ENCODE data around the gene DUSP1. TPM values are rescaled to one million over a fixed set of nuclear protein-coding genes. Genes with fewer than 3 reads are reported as not detected.

The DUSP1 gene
- total RNA-seq, 1 donor from 2014 or later: 91.7 TPM

DNA sequence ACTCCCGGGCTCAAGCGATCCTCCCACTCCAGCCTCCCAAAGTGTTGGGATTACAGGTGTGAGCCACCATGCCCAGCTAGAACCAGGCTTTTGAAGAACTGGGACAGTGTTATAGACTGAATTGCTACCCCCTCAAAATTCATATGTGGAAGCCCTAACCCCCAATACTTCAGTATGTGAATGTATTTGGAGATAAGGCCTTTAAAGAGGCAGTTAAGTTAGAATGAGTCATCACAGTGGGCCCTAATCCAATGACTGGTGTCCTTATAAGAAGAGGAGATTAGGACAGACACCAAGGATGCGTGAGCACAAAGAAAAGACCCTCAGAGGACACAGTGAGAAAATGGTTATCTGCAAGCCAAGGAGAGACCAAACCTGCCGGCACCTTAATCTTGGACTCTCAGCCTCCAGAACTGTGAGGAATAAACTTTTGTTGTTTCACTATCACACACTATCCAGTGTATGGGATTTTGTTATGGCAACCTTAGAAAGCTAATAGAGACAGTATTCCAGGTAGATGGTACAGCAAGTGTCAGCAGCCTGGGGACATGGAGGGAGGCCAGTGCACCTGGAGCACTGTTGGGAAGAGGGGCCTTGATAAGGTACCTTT is 31.7 kb upstream of the DUSP1 start:
- DNase-seq: no peak
- H3K4me1 Mint-ChIP-seq (ENCODE audit: low read depth, unreplicated experiment): peaks cover 2% of the 10 kb centered on the region
- no peaks in the 10 kb centered on the region for H3K36me3 Mint-ChIP-seq (ENCODE audit: unreplicated experiment)
- H3K4me3 Mint-ChIP-seq (ENCODE audit: unreplicated experiment): no peak overlapping the region
- H3K27me3 Mint-ChIP-seq (ENCODE audit: unreplicated experiment): peaks cover 4% of the 10 kb centered on the region
- no peak overlapping the region for H3K27ac Mint-ChIP-seq (ENCODE audit: unreplicated experiment)
- no peak for TF ChIP-seq CTCF (IDR thresholded peaks at IDR 0.05; ENCODE audit: partially characterized antibody, unreplicated experiment)
- H3K9me3 Mint-ChIP-seq (ENCODE audit: unreplicated experiment): peaks cover 2% of the 10 kb centered on the region

- no peak for TF ChIP-seq CTCF (IDR thresholded peaks at IDR 0.05; ENCODE audit: partially characterized antibody, unreplicated experiment)
- H3K4me1 Mint-ChIP-seq (ENCODE audit: low read depth, unreplicated experiment): peaks cover 2% of the 10 kb centered on the region
- H3K4me3 Mint-ChIP-seq (ENCODE audit: unreplicated experiment): no peak overlapping the region
- H3K36me3 Mint-ChIP-seq (ENCODE audit: unreplicated experiment): no peaks in the 10 kb centered on the region
- DNase-seq: no peak
- peaks cover 4% of the 10 kb centered on the region for H3K27me3 Mint-ChIP-seq (ENCODE audit: unreplicated experiment)
- no peak overlapping the region for H3K27ac Mint-ChIP-seq (ENCODE audit: unreplicated experiment)
- H3K9me3 Mint-ChIP-seq (ENCODE audit: unreplicated experiment): peaks cover 2% of the 10 kb centered on the region
These were observed 31.1 kb upstream of the DUSP1 start for GRCh38 chr5:172802112-172802511.

- Mint-ChIP-seq H3K27me3 (ENCODE audit: unreplicated experiment) (peaks cover 4% of the 10 kb centered on the region), H3K36me3 (ENCODE audit: unreplicated experiment) (no peaks in the 10 kb centered on the region), H3K9me3 (ENCODE audit: unreplicated experiment) (peaks cover 2% of the 10 kb centered on the region), H3K4me1 (ENCODE audit: low read depth, unreplicated experiment) (peaks cover 2% of the 10 kb centered on the region), H3K27ac (ENCODE audit: unreplicated experiment) (no peak overlapping the region), H3K4me3 (ENCODE audit: unreplicated experiment) (no peak overlapping the region)
- no peak for TF ChIP-seq CTCF (IDR thresholded peaks at IDR 0.05; ENCODE audit: partially characterized antibody, unreplicated experiment)
- no peak for DNase-seq
These were observed 30.2 kb upstream of the DUSP1 start for GRCh38 chr5:172801179-172801671.

GRCh38 chr5:172800088-172800551 is 29.1 kb upstream of the DUSP1 start:
- no peak overlapping the region for H3K27ac Mint-ChIP-seq (ENCODE audit: unreplicated experiment)
- no peaks in the 10 kb centered on the region for H3K36me3 Mint-ChIP-seq (ENCODE audit: unreplicated experiment)
- no peak overlapping the region for H3K4me3 Mint-ChIP-seq (ENCODE audit: unreplicated experiment)
- H3K4me1 Mint-ChIP-seq (ENCODE audit: low read depth, unreplicated experiment): peaks cover 2% of the 10 kb centered on the region
- peaks cover 4% of the 10 kb centered on the region for H3K27me3 Mint-ChIP-seq (ENCODE audit: unreplicated experiment)
- DNase-seq: no peak
- no peak for TF ChIP-seq CTCF (IDR thresholded peaks at IDR 0.05; ENCODE audit: partially characterized antibody, unreplicated experiment)
- H3K9me3 Mint-ChIP-seq (ENCODE audit: unreplicated experiment): peaks cover 4% of the 10 kb centered on the region

GRCh38 chr5:172799416-172799815 is 28.4 kb upstream of the DUSP1 start:
- Mint-ChIP-seq H3K36me3 (ENCODE audit: unreplicated experiment) (no peaks in the 10 kb centered on the region), H3K4me1 (ENCODE audit: low read depth, unreplicated experiment) (peaks cover 2% of the 10 kb centered on the region), H3K27ac (ENCODE audit: unreplicated experiment) (no peak overlapping the region), H3K9me3 (ENCODE audit: unreplicated experiment) (peaks cover 2% of the 10 kb centered on the region), H3K27me3 (ENCODE audit: unreplicated experiment) (peaks cover under 1% of the 10 kb centered on the region), H3K4me3 (ENCODE audit: unreplicated experiment) (no peak overlapping the region)
- no peak for DNase-seq
- TF ChIP-seq CTCF (IDR thresholded peaks at IDR 0.05; ENCODE audit: partially characterized antibody, unreplicated experiment): no peak
